ENCODE measurements around the gene COX14. TPM values are rescaled to one million over a fixed set of nuclear protein-coding genes. Genes with fewer than 3 reads are reported as not detected.

Gene COX14
- total RNA-seq, 1 donor from 2014 or later = 41.5 TPM

DNA sequence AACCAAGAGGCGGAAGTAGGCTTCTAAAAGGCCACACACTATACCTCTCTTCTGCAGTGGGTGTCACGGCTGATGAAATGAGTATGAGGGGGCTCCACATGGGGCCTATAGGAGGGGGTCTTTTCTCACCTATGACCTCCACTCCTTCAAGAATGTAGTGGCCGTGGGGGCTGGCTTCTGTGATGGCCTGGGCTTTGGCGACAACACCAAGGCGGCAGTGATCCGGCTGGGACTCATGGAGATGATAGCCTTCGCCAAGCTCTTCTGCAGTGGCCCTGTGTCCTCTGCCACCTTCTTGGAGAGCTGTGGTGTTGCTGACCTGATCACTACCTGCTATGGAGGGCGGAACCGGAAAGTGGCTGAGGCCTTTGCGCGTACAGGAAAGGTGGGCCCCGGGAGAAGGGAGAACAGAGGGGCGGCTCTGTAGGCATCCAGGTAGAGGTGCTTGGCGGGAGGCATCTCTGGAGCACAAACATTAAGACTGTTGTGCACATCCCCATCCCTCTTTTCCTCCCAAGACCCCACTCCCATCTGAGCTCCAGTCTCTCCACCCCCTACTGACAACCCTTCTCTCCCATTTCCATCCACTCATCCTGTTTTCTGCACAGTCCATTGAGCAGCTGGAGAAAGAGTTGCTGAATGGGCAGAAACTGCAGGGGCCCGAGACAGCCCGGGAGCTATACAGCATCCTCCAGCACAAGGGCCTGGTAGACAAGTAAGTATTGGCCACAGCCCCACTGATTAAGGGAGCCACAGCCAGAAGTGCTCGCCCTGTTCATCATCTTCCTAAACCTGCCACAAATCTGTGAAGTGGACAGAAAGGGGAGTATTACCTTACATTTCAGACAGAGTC lies 4.4 kb upstream of the COX14 start:
- H3K4me3 Mint-ChIP-seq (ENCODE audit: unreplicated experiment) = no peak overlapping the region
- H3K27me3 Mint-ChIP-seq (ENCODE audit: unreplicated experiment) = no peaks in the 10 kb centered on the region
- H3K27ac Mint-ChIP-seq (ENCODE audit: unreplicated experiment) = no peak overlapping the region
- TF ChIP-seq CTCF (IDR thresholded peaks at IDR 0.05) = no peak
- H3K4me1 Mint-ChIP-seq (ENCODE audit: unreplicated experiment) = peaks cover 25% of the 10 kb centered on the region
- no peak for DNase-seq (ENCODE audit: extremely low spot score, unreplicated experiment)
- H3K36me3 Mint-ChIP-seq (ENCODE audit: unreplicated experiment) = peaks cover 3% of the 10 kb centered on the region
- H3K9me3 Mint-ChIP-seq (ENCODE audit: unreplicated experiment) = no peaks in the 10 kb centered on the region

DNA sequence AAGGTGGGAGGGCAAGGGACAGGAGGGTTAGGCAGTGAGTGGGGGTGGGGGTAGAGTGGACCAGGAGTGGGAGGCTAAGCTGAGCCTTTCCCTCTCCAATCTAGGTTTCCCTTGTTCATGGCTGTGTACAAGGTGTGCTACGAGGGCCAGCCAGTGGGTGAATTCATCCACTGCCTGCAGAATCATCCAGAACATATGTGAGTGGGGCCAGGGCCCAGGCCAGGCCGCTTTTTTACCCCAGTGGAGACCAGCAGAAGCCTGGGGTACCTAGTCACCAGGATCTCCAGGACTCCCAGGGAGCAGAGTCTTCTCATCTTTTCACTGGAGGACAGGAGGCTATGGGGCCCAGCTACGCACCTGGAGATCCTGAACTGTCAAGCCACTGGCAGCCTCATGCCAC lies 2.7 kb upstream of the COX14 start:
- peaks cover 32% of the 10 kb centered on the region for H3K4me1 Mint-ChIP-seq (ENCODE audit: unreplicated experiment)
- no peak overlapping the region for H3K4me3 Mint-ChIP-seq (ENCODE audit: unreplicated experiment)
- H3K36me3 Mint-ChIP-seq (ENCODE audit: unreplicated experiment) = no peaks in the 10 kb centered on the region
- H3K27me3 Mint-ChIP-seq (ENCODE audit: unreplicated experiment) = no peaks in the 10 kb centered on the region
- no peaks in the 10 kb centered on the region for H3K9me3 Mint-ChIP-seq (ENCODE audit: unreplicated experiment)
- H3K27ac Mint-ChIP-seq (ENCODE audit: unreplicated experiment) = peak overlapping the region; percentile 95
- no peak for TF ChIP-seq CTCF (IDR thresholded peaks at IDR 0.05)
- no peak for DNase-seq (ENCODE audit: extremely low spot score, unreplicated experiment)

GRCh38 chr12:50110127-50110761 lies 1.8 kb upstream of the COX14 start:
- no peaks in the 10 kb centered on the region for H3K27me3 Mint-ChIP-seq (ENCODE audit: unreplicated experiment)
- no peak for DNase-seq (ENCODE audit: extremely low spot score, unreplicated experiment)
- no peaks in the 10 kb centered on the region for H3K9me3 Mint-ChIP-seq (ENCODE audit: unreplicated experiment)
- no peak for TF ChIP-seq CTCF (IDR thresholded peaks at IDR 0.05)
- H3K4me1 Mint-ChIP-seq (ENCODE audit: unreplicated experiment) = peaks cover 34% of the 10 kb centered on the region
- peak overlapping the region; percentile 27 for H3K4me3 Mint-ChIP-seq (ENCODE audit: unreplicated experiment)
- H3K36me3 Mint-ChIP-seq (ENCODE audit: unreplicated experiment) = no peaks in the 10 kb centered on the region
- peak overlapping the region; percentile 95 for H3K27ac Mint-ChIP-seq (ENCODE audit: unreplicated experiment)

DNA sequence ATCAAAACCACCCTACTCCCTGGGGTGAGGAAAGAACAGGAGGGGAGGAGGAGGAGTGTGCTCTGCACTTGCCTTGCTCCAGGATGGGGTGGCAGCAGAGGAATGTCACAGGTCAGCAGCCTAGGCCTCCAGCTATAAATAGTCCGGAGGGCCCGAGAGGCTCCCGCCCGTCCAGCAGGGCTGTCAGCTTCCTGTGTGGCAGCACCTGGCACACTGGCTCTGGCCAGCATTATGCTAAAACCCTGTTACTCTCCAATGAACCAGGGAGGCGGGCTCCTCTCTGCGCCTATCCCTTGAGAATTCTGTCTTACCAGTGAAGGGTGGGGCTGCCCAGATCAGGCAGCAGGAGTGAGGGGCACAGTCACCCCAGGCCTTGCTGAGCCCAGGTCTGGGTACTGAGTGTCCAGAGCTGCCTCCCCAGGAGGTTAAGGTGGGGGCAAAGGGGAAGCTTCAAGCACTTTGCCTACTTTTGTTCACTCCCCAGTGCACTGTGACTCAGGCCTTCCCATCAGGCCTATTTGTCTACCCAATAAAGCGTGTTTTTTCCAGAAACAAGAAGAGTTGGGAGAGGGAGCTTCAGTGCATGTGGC lies 1.2 kb upstream of the COX14 start:
- Mint-ChIP-seq H3K27ac (ENCODE audit: unreplicated experiment) (peak overlapping the region; percentile 95), H3K27me3 (ENCODE audit: unreplicated experiment) (no peaks in the 10 kb centered on the region), H3K36me3 (ENCODE audit: unreplicated experiment) (peaks cover 5% of the 10 kb centered on the region), H3K4me3 (ENCODE audit: unreplicated experiment) (peak overlapping the region; percentile 35), H3K9me3 (ENCODE audit: unreplicated experiment) (no peaks in the 10 kb centered on the region), H3K4me1 (ENCODE audit: unreplicated experiment) (peaks cover 40% of the 10 kb centered on the region)
- DNase-seq (ENCODE audit: extremely low spot score, unreplicated experiment) = no peak
- no peak for TF ChIP-seq CTCF (IDR thresholded peaks at IDR 0.05)

DNA sequence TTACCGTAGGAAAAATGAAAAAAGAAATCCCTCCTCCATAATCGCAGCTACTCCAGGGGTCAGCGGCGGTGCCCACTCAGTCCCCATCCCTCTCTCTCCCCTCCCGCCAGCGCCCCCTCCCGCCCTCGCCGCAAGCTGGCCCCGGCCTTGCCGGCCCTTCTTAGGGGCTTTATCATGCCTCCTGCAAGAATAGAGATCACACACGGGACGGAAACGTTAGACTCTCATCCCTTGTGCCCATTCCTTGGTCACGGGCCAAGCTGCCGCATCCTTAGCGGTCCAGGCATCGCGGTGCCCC lies 692 bp upstream of the COX14 start:
- no peaks in the 10 kb centered on the region for H3K27me3 Mint-ChIP-seq (ENCODE audit: unreplicated experiment)
- H3K4me3 Mint-ChIP-seq (ENCODE audit: unreplicated experiment) = peak overlapping the region; percentile 69
- H3K27ac Mint-ChIP-seq (ENCODE audit: unreplicated experiment) = peak overlapping the region; percentile 95
- no peak for TF ChIP-seq CTCF (IDR thresholded peaks at IDR 0.05)
- no peak for DNase-seq (ENCODE audit: extremely low spot score, unreplicated experiment)
- peaks cover 6% of the 10 kb centered on the region for H3K36me3 Mint-ChIP-seq (ENCODE audit: unreplicated experiment)
- peaks cover 41% of the 10 kb centered on the region for H3K4me1 Mint-ChIP-seq (ENCODE audit: unreplicated experiment)
- no peaks in the 10 kb centered on the region for H3K9me3 Mint-ChIP-seq (ENCODE audit: unreplicated experiment)

All from osteocyte (in vitro differentiated cells).